K562 (cell line): ENCODE results near the gene LRMDA. TPM values are rescaled to one million over a fixed set of nuclear protein-coding genes. Genes with fewer than 3 reads are reported as not detected.

ENCODE experiments used
- ATAC-seq: fragments of 200-7000 bp; cut with Tn5 transposase; 3 replicates; pipeline ENCODE4 v1.9.1; 2020; ENCODE audit warnings: moderate library complexity
- BruUV-seq: library from RNA; stranded (reverse); fragments of 400-500 nt; replicated peaks from 2 replicates; lab custom pipeline; 2021; lab: Mats Ljungman, UMichigan
- CTCF ChIA-PET: fragments of 300-600 bp; formaldehyde crosslinking; extraction: SDS; loops from one replicate; lab custom pipeline; 2021; ENCODE audit warnings: low intra/inter-chr PET ratio; lab: Yijun Ruan, JAX
- POLR2A ChIA-PET: fragments of 300-600, 350-650 bp; sonication (Branson Sonifier 250); formaldehyde crosslinking; extraction: SDS; loops from one replicate; lab custom pipeline; 2021; ENCODE audit warnings: antibody characterized with exemption, inconsistent platforms; lab: Yijun Ruan, JAX
- DNase-seq, 4 experiments: peaks; one replicate each; pipeline versions ENCODE4 v3.0.0 to v3.0.0-alpha.2; 2011 to 2018; ENCODE audit warnings: low spot score in 3 of 4, mixed read lengths in 3 of 4; ENCODE audit errors: extremely low read depth in 1 of 4
- FAIRE-seq: peaks from 2 replicates; lab custom pipeline; 2011; peaks lifted over from hg19 to GRCh38; lab: Jason Lieb, UNC
- H2AFZ ChIP-seq: 2 replicates; pipeline ENCODE4 v1.6.0; 2011; ENCODE audit warnings: low read depth, low read length, control low read depth, inconsistent platforms
- H3K27ac ChIP-seq: fragments of 200-600 bp; 3 replicates; pipeline ENCODE4 v1.8.0; 2011; ENCODE audit warnings: low read depth, mild to moderate bottlenecking, control low read depth, inconsistent platforms, low read length, moderate library complexity, mixed read lengths; ENCODE audit errors: extremely low read depth
- H3K27me3 ChIP-seq, 2 experiments: fragments of 300-600 bp in 1 of 2; 2 replicates in 1 of 2; 3 replicates in 1 of 2; pipeline versions ENCODE4 v1.6.0 to v1.8.0; 2011; ENCODE audit warnings: inconsistent platforms in 2 of 2, low read length in 2 of 2, mild to moderate bottlenecking in 1 of 2, mixed read lengths in 1 of 2, moderate library complexity in 1 of 2; ENCODE audit not compliant: control insufficient read depth in 2 of 2, insufficient read depth in 2 of 2
- H3K36me3 ChIP-seq: fragments of 300-600 bp; 3 replicates; pipeline ENCODE4 v1.8.0; 2011; ENCODE audit warnings: mild to moderate bottlenecking, low read length, inconsistent platforms; ENCODE audit not compliant: control insufficient read depth, insufficient read depth
- H3K4me1 ChIP-seq, 2 experiments: fragments of 200-600 bp in 1 of 2; replicated peaks in 1 of 2; 2 replicates in 1 of 2; 3 replicates in 1 of 2; pipeline versions ENCODE4 v1.5.1 to v1.8.0; 2011; ENCODE audit warnings: inconsistent platforms in 2 of 2, low read length in 2 of 2, mild to moderate bottlenecking in 1 of 2, mixed read lengths in 1 of 2, moderate library complexity in 1 of 2; ENCODE audit not compliant: control insufficient read depth in 2 of 2, insufficient read depth in 2 of 2
- H3K4me2 ChIP-seq: 2 replicates; pipeline ENCODE4 v1.6.1; 2011; ENCODE audit warnings: low read length, control low read depth, inconsistent platforms, mixed read lengths; ENCODE audit not compliant: insufficient read depth
- H3K4me3 ChIP-seq: fragments of 200-600 bp; sonication (generic), shearing (Covaris generic); 2 replicates; pipeline ENCODE4 v1.5.1; 2016; ENCODE audit warnings: control low read depth, inconsistent platforms
- H3K79me2 ChIP-seq: fragments of 200-600 bp; 3 replicates; pipeline ENCODE4 v1.8.0; 2011; ENCODE audit warnings: low read length, inconsistent platforms; ENCODE audit not compliant: control insufficient read depth, insufficient read depth
- H3K9ac ChIP-seq, 2 experiments: 2 replicates each; pipeline versions ENCODE4 v1.6.0 to v1.6.1; 2011; ENCODE audit warnings: low read depth in 2 of 2, low read length in 2 of 2, control low read depth in 1 of 2, inconsistent platforms in 1 of 2, mild to moderate bottlenecking in 1 of 2, mixed read lengths in 1 of 2; ENCODE audit not compliant: insufficient read depth in 1 of 2
- H3K9me1 ChIP-seq: one replicate; pipeline ENCODE4 v1.6.0; 2011; ENCODE audit warnings: inconsistent platforms, mild to moderate bottlenecking, low read length, moderate library complexity; ENCODE audit not compliant: control insufficient read depth, insufficient read depth
- H3K9me3 ChIP-seq: replicated peaks from 2 replicates; pipeline ENCODE4 v1.5.1; 2011; ENCODE audit warnings: low read depth, low read length, inconsistent platforms; ENCODE audit not compliant: control insufficient read depth, insufficient read depth
- H4K20me1 ChIP-seq: replicated peaks from 2 replicates; pipeline ENCODE4 v1.6.1; 2011; ENCODE audit warnings: low read length, inconsistent platforms, mixed read lengths; ENCODE audit not compliant: control insufficient read depth, insufficient read depth
- ARID1B ChIP-seq: fragments of 450-650 bp; IDR thresholded peaks from 2 replicates; pipeline ENCODE4 v1.6.1; 2016; ENCODE audit warnings: antibody characterized with exemption, mild to moderate bottlenecking, inconsistent platforms
- CBX2 ChIP-seq: fragments of 200-600 bp; sonication (generic); IDR thresholded peaks from one replicate; pipeline ENCODE4 v1.6.1; 2012; ENCODE audit warnings: mild to moderate bottlenecking, low read length, inconsistent platforms; ENCODE audit not compliant: insufficient read depth, poor library complexity, severe bottlenecking
- FOS ChIP-seq: IDR thresholded peaks from 3 replicates; pipeline ENCODE4 v1.6.1; 2011; ENCODE audit not compliant: insufficient read length; ENCODE audit errors: extremely low read depth
- FOXJ2 ChIP-seq: fragments of 200-800 bp; sonication (Bioruptor generic); IDR thresholded peaks from 2 replicates; pipeline ENCODE4 v1.6.1; 2016; ENCODE audit warnings: missing genetic modification characterization, missing compliant biosample characterization
- HEY1 ChIP-seq: fragments of 250-450 bp; sonication (Bioruptor Pico); IDR thresholded peaks from 2 replicates; pipeline ENCODE4 v1.5.0; 2020; ENCODE audit warnings: mild to moderate bottlenecking, moderate library complexity, borderline replicate concordance
- HMBOX1 ChIP-seq: sonication (generic); IDR thresholded peaks from 2 replicates; pipeline ENCODE4 v1.6.1; 2016
- KLF13 ChIP-seq: fragments of 450-650 bp; IDR thresholded peaks from 2 replicates; pipeline ENCODE4 v1.6.1; 2016; ENCODE audit warnings: missing genetic modification characterization, low read depth, mild to moderate bottlenecking, missing compliant biosample characterization, moderate library complexity, borderline replicate concordance
- RCOR1 ChIP-seq, 2 experiments: IDR thresholded peaks; 2 replicates each; pipeline ENCODE4 v1.6.1; 2012; ENCODE audit warnings: low read depth in 2 of 2, low read length in 2 of 2, borderline replicate concordance in 1 of 2, improper control_type of control experiment in 1 of 2
- TCF7L2 ChIP-seq: fragments of 150-350 bp; IDR thresholded peaks from 2 replicates; pipeline ENCODE4 v1.6.1; 2016; ENCODE audit warnings: low read depth, mild to moderate bottlenecking, low read length, moderate library complexity
- ZHX1 ChIP-seq: fragments of 150-350 bp; conservative IDR thresholded peaks from 2 replicates; pipeline ENCODE4 v1.6.1; 2014; ENCODE audit warnings: low read length
- ZMIZ1 ChIP-seq, 2 experiments: fragments of 150-350 bp in 1 of 2; IDR thresholded peaks; 2 replicates each; pipeline ENCODE4 v1.6.1; 2012 to 2016; ENCODE audit warnings: low read depth in 2 of 2, low read length in 2 of 2, mild to moderate bottlenecking in 1 of 2, moderate library complexity in 1 of 2
- ZNF197 ChIP-seq: fragments of 200-800 bp; sonication (Bioruptor generic); IDR thresholded peaks from 2 replicates; pipeline ENCODE4 v1.6.1; 2016; ENCODE audit warnings: low read depth, missing genetic modification characterization, missing compliant biosample characterization
- WGBS: fragments of 100-300 bp; shearing (Covaris generic); methylation state at CpG from one replicate; pipeline ENCODE4 v1.1.6; 2016; ENCODE audit warnings: low coverage, mixed read lengths; ENCODE audit not compliant: insufficient coverage; ENCODE audit errors: missing lambda C conversion rate; 5-methylcytosine and 5-hydroxymethylcytosine counted together
- in situ Hi-C: fragments of 300-500 bp; cut with MboI; formaldehyde crosslinking; loops from 4 replicates; pipeline ENCODE4 v1.15.0; 2018; ENCODE audit warnings: inconsistent platforms, mixed read lengths
- intact Hi-C: fragments of 100-400 bp; cut with micrococcal nuclease; formaldehyde crosslinking; loops from 2 replicates; pipeline ENCODE4 v1.14.2; 2022
- polyA plus RNA-seq, 8 experiments: library from polyadenylated mRNA; depleted of rRNA in 4 of 8; stranded (reverse) in 5 of 8; unstranded in 3 of 8; fragments of >200 nt; fragmentation: Nextera tagmentation in 2 of 8; fragmentation: Illumina TruSeq in 1 of 8; extraction: Ambion mirVana in 2 of 8; extraction: Trizol in 1 of 8; gene quantifications; 2 replicates each; pipeline versions ENCODE4 v1.2.1 to v1.2.3, GENCODE V29; 2011 to 2014; ENCODE audit warnings: inconsistent platforms in 1 of 8, missing spikeins in 1 of 8
- total RNA-seq, 7 experiments: library from RNA; depleted of rRNA in 6 of 7; stranded (reverse); fragments of >200 nt in 6 of 7; fragmentation: Illumina TruSeq in 2 of 7; extraction: Trizol in 2 of 7; gene quantifications; 2 replicates each; pipeline versions ENCODE4 v1.2.1 to v1.2.3, GENCODE V29; 2011 to 2021; ENCODE audit warnings: low replicate concordance in 1 of 7

LRMDA gene
- total and polyA plus RNA-seq, 9 of the 15 experiments (the other 6 are each of a cell fraction or from before 2014, with no cell fraction given): 0.25 TPM; not detected in 8

GRCh38 chr10:76301950-76302349 lies 870.5 kb downstream of the LRMDA start (continued):
- no peak for TF ChIP-seq ZMIZ1 (IDR thresholded peaks at IDR 0.05; ENCODE audit: low read depth in 2 of 2, low read length in 2 of 2)
- TF ChIP-seq, all 486 proteins: peak for 0

- no TSS peak for BruUV-seq
- Histone ChIP-seq H3K9me3 (no peaks in the 10 kb centered on the region), H3K79me2 (no peaks in the 10 kb centered on the region), H3K36me3 (no peaks in the 10 kb centered on the region), H3K4me2 (no peak overlapping the region), H3K27me3 (no peaks in the 10 kb centered on the region), H2AFZ (no peak overlapping the region), H3K9me1 (no peaks in the 10 kb centered on the region), H4K20me1 (no peaks in the 10 kb centered on the region), H3K4me3 (no peak overlapping the region), H3K4me1 (no peaks in the 10 kb centered on the region), H3K9ac (no peak overlapping the region), H3K27ac (no peak overlapping the region)
- POLR2A ChIA-PET: no interaction called here
- FAIRE-seq (no peak), ATAC-seq (no peak), DNase-seq (no peak)
- 0% methylated on average over 1 of the region's 1 CpG for WGBS
- in situ Hi-C loops: no loop called here
- intact Hi-C loops: loop anchor here (5.0 kb wide), 1 partner anchor 900 kb away; the partner anchor contains the start of gene ZNF503
- CTCF ChIA-PET: no interaction called here
- TF ChIP-seq ARID1B (no peak), KLF13 (tag) (no peak), TCF7L2 (no peak), HEY1 (CRISPR knock-in tag) (no peak), RCOR1 (IDR thresholded peaks at IDR 0.05; ENCODE audit: borderline replicate concordance in 1 of 2, low read depth in 2 of 2, low read length in 2 of 2) (no peak), ZNF197 (CRISPR knock-in tag) (no peak), CBX2 (no peak), FOXJ2 (no peak), HMBOX1 (no peak), ZHX1 (no peak), FOS (no peak)
These were observed 871.1 kb downstream of the LRMDA start for GRCh38 chr10:76302481-76302880.
